GDM1 (cell line): Measurements from ENCODE around the gene AGAP2.
"Not testable (repeated sequence)": the region's sequence is repeated elsewhere in the genome, so short reads cannot be mapped to it uniquely, and the experiment has no call there.

Source experiments
- DNase-seq: peaks from one replicate; lab custom pipeline; 2025; lab: John Stamatoyannopoulos, UW

The AGAP2 gene

GRCh38 chr12:57694459-57695019 lies 44.0 kb downstream of the AGAP2 start:
- DNase-seq = no peak

- peak; percentile 98 for DNase-seq
Measured at GRCh38 chr12:57693659-57694458, 44.7 kb downstream of the AGAP2 start, which contains the start of gene OS9. Gene OS9, plus strand, starts transcription at chr12:57694132. Its CDS starts 30 bp downstream, at chr12:57694162.

- no peak for DNase-seq
Measured at GRCh38 chr12:57693317-57693658, 45.3 kb downstream of the AGAP2 start.

- DNase-seq = no peak
Measured at GRCh38 chr12:57692500-57692899, 46.0 kb downstream of the AGAP2 start.

GRCh38 chr12:57688931-57689330 lies 49.6 kb downstream of the AGAP2 start:
- no peak for DNase-seq

GRCh38 chr12:57687862-57688261 lies 50.7 kb downstream of the AGAP2 start:
- DNase-seq = no peak

GRCh38 chr12:57679697-57680096 lies 58.8 kb downstream of the AGAP2 start:
- DNase-seq = no peak

GRCh38 chr12:57677947-57678346 lies 60.6 kb downstream of the AGAP2 start:
- not testable (repeated sequence) for DNase-seq

GRCh38 chr12:57674691-57675090 lies 63.9 kb downstream of the AGAP2 start:
- no peak for DNase-seq
